HuH-7 (cell line): ENCODE measurements around the gene BSDC1.

Experiments
- DNase-seq: peaks from one replicate; pipeline ENCODE4 v3.0.0; 2011; ENCODE audit warnings: low spot score

BSDC1 gene

DNA sequence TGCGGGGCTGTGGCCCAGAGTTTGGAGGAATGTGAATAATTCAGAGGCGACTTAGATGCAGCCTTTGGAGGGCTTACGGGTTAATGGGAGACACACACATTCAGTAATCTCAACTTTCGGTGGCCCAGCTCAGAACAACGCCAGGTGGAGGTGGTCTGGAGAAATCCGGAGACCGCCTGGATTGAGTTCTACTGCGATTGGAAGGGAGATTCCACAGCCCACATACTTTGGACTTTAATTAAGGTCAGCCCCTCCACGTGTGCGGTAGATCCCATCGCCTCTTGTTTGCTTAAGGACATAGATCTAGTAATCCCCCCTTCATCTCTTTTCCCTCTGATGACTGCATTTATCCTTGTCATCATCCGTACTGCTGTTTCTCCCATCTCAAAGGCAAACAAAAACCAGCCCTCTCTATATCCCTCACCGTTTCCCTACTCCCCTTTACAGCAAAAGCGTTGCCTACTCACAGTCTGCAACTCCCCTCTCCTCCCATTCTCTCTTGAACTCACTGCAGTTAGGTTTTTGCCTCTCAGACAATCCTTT lies 720 bp upstream of the BSDC1 start:
- DNase-seq: peak; percentile 19

DNA sequence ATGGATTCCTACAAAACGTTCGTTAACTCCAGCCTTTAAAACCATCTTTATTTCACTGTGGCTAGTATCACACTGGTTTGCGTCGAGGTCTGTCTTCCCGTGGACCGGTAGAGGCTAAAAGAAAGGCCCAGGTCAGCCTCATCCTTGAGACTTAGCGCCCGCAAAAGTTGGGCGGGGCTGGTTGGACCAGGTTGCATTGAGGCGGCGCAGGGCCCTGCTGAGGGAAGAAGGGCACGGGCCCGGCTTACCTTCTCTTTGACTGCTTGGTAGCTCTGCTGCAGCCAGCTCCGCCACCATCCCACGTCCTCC lies 455 bp downstream of the BSDC1 start:
- DNase-seq: peak; percentile 28

DNA sequence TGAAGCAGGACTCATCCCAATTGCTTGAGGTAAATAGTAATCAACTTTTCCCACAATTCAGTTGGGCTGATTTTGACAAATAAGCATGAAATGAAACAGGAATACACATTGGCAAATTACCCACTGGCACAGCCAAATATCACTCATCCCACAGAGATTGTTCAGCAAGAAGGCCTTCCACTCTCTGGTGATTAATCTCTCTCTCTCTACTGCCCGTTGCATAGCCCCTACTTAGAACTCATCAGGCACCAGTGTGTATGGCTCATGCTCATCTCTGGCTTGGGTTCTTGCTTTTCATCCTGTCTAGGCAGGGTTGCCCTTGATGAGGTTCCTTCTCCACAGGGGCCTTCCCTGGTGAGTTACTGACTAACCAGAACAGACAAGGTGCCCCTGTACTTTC lies 1.1 kb downstream of the BSDC1 start:
- no peak for DNase-seq

DNA sequence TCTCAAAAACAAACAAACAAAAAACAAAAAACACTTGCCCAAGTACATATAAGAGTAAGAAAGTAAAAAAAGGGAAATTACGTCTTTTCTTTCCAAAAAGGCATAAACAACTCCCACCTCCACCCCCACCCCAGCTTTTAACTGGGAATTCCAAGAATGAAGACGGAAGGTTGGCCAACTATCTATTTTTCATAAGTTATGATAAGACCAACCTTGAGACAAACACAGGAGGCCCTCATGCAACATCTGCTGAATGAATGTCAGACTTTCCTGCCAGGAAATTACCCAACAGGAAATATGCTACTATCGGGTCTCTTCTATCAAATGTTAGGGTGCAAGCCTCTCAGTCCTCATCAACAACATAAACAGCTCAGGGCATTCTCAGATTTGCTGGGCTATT lies 1.9 kb downstream of the BSDC1 start:
- DNase-seq: no peak

DNA sequence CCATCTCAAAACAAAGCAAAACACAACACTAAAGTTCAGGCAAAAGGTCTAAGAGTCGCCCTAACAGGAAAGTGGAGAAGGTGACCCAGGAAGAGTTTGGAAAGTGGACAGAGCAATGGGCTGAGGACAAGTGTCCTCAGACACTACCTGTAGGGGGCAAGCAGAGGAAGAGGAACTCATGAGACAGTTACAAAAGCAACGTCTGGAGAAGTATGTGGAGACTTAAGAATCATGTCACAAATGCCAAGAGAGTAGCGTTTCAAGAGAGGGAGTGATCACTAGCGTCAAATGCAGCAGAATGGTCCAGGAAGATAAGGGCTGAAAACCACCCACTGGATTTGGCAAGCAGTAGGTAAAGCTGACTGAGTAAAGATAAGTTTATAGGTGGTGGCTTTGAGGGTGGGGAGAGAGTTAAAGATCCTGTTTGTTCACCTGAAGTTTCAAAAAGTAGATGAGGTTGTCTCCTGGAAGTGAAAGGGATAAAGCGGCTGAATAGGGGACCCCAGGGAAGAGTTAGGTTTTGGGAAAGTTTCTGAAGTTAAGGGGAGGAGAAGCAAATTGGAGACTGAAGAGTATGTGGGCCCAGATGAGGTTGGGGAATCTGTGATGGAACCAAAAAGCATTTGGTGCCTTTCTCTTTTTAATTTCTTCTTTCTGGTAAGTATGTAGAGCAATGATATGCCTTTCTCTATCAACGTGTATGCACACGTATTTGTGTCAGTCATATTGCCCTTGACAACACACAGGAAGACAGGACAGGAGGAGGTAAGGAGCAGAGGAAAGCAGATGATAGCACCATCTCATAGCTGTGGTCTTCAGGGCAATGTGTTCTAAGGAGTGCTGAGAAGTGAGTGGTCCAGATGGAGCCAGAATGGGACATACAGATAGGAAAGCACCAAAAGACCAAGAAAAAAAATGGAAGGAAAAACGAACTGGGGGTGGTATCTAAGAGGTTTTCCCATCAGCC lies 3.1 kb downstream of the BSDC1 start:
- no peak for DNase-seq

DNA sequence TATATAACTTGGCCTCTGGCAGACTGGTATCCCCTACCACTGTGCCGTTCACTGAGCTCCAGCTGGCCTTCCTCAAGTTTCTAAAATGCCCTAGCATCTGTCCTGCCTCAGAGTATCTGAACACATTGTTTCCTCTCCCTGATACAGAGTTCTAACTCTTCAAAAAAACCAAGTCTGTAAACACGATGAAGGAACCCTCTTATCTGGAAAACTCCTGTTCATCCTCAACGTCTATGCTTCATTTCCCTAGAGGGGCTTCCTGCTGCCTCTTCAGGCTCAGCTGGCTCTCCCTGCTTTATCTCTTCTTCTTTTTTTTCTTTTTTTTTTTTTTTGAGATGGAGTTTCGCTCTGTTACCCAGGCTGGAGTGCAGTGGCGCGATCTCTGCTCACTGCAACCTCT lies 5.6 kb downstream of the BSDC1 start:
- DNase-seq: no peak

DNA sequence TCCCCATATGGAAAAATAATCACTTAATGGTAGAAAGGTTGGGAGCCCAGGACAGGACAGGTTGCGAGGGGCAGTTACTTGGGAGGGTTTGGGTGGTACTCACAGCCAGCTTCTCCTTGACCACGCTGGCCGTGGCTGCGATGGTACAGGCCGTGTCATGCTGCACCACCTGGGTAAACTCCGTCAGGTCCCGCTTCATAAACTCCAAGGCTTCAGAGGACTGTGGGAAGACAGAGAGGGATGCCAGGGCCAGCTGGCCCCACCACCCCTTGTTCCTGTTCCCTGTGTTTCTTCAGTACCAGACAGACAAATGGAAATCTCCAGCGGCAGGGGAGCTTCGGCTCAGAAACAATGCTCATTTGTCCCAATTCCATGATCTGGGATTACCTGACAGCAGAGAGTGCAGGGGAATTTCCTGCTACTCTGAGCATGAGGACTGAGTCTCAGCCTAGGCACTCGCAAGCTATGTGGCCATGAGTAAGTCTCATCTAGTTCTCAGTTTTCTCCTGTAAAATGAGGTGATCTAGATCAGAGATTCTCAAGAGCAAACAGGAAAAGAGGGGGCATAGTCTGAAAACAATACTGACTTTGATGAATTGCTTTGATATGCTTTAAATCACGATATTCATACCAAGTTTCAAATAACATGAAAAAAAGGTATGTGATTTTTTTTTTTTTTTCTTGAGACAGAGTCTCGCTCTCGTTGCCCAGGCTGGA lies 7.4 kb downstream of the BSDC1 start:
- DNase-seq: no peak

DNA sequence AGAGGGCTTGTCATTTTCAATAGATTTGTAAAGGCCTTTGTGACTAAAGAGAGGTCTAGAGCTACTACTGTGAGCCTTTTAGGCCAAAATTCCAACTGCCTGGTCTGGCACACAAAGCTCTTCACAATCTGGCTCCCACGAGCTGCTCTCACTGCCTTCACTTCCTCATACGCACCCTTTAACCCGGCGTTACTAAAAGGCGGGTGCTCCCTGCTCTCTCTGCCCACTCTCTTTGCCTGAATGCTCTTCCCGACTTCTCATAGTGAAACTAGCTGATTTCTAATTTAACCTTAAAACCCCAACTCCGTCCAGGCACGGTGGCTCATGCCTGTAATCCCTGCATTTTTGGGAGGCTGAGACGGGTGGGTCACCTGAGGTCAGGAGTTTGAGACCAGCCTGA lies 14.2 kb downstream of the BSDC1 start:
- DNase-seq: no peak

DNA sequence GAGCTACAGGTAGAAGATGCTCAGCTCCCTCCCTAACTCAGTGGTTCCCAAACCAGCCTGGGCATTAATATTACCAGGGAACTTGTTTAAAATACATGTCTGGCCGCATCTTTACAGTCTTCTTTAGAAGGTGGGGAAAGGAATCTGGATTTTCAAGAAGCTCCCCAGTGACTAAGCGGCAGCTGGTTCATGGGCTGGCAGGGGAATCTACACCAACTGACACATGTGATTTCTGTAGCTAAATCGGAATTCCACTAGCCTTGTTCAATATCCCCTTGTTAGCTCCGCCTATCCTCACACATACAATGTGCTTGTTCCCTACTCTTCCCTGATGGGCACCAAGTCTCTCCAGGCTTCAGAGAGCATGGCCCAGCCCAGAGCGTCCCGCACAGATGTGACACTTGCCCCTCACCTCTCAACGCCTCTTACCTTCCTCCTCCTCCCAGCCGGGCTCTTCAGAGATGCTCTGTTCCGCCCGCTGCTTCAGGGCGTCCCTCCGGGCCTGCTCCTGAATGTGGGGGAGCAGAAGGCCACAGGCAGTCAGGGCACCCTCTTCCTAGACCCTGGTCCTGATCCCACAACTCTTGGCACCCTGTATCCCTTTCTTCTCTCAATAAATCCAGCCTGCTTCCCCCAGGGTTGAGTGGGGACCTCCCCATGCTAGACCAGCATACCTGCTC lies 16.6 kb downstream of the BSDC1 start:
- DNase-seq: no peak

DNA sequence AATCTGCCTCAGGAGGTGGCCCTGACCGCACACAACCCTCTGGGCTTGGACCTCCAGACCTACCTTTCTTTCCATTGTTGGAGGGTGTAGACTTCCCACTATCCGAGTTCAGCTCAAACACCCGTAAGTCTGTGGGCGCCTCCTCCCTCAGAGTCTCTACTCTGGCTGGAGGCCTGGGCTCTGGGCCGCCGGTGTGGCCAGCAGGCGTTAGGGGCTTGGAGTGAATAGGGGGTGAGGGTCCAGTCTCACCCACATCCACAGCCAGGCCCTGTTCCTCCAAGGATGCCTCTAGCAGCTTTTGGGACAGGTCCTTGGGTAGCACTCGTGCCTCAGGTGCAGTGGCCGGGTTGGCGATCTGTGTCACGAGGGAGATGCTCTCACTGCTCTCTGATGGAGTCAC lies 18.0 kb downstream of the BSDC1 start:
- no peak for DNase-seq

DNA sequence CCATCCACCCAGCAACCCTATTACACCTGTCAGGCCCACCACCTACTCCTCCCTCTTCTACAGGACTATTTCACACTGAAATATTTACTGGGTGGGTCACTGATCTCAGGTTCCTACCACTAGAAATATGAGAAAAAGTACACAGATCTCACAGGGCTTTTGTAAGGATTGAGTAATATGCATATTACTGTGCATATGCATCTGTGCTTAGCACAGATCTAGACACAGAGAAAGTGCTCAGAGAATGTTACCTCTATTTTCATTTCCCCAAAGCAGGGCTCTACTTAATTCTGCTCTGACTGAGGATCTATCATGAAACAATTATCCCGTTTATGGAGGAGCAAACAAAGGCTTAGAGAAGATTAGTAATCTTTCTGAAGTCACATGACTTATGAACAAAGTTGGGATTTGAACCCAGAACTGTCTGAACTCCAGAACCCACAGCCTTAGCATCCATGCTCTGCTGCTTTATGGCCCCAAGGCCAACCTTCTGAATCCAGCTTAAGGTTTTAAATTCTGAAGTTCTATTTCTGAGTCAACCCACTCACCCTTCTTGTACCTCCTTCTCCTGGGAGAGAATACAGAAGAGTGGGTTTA lies 20.1 kb downstream of the BSDC1 start:
- DNase-seq: no peak

DNA sequence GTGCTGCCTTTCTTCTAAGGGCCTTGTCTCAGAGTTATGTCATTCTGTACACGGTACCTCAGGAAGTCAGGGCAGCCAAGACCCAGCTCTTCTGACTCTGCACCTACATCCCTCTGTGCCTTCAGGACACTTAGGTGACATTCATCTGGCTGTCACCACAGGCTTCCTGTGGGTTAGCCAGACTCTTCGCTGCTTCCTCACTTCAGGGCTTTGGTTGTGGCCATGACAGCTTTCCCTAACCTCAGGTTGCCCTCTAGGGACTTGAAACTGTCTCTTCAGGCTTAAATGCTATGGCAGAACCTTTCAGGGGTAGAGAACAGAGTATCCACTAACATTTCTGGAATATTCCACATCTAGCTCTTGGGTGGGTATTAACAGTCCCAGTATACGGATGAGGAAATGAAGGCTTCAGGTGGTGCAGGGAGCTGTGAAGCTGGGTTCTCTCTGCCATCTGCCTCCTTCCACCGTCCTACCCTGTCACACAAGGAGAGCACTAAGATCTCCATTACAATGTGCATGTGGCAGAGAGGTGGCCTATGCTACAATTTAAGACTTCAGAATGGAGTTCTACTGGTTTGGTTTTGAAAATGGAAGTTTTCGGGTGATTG lies 22.0 kb downstream of the BSDC1 start:
- DNase-seq: no peak

DNA sequence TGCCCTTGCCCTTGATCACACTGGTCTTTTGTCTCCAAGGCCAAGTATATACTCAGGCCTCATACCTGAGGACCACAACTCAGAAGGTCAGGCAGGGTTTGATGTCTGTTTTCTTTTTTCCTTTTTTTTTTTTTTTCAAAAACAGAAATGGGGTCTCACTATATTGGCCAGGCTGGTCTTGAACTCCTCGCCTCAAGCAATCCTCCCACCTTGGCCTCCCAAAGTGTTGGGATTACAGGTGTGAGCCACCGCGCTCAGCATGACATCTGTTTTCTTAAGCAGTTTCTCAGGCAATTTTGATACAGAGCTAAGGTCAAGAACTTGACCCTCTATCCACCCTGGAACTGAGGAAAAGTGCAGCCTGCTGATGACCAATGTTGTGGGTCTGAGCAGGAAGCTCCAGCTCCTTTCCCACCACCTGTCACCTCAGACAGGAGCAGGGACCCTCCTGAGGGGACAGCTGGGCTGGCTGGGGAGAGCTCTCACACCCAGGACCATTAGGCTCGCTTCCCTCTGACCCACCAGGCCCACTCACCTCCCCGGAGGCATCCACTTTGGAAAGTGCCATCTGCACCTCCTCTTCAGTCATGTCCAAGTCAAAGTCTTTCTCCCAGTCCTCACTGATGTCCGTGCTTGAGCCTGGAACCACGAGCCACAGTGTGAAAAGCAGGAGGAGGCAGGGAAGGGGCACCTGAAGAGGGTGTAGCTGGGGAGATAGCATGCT lies 26.2 kb downstream of the BSDC1 start:
- DNase-seq: no peak

DNA sequence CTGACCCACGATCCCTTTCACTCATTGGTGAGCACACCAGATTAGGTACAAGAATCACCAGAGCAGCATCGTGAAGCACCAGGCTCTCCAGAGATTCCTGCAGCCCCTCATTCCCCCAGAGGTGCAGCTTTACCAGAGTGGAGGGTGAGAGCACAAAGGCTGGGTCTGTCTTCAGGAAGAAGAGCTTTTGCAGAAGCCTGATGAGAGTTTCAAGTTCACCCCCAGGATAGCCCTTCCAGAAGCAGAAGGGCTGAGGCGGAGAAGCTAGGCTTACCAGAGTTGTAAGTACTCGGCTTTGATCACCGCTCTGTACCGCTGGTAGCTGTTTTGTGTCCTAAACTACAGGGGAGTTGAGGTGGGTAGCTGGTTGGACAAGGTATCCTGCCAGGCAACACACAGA lies 28.8 kb downstream of the BSDC1 start:
- DNase-seq: no peak

DNA sequence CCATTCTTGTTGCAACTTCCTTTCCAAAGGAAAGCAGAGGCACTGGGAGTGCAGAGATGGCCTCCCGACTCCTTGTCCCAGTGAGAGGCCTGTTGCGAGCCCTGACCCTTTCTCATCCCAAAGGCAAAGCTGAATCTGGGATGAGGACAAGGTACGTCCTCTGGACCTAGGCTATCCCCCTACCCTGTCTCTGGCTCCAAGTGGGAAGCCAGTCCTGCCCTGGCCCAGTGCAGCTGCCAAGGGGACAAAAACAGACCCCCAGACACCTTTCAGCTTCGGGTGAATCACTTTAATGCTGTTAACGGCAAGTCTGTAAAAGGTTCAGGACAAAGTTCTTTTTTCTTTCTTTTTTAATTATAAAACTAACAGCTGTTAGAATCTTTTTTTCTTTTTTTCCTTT lies 29.4 kb downstream of the BSDC1 start:
- no peak for DNase-seq

DNA sequence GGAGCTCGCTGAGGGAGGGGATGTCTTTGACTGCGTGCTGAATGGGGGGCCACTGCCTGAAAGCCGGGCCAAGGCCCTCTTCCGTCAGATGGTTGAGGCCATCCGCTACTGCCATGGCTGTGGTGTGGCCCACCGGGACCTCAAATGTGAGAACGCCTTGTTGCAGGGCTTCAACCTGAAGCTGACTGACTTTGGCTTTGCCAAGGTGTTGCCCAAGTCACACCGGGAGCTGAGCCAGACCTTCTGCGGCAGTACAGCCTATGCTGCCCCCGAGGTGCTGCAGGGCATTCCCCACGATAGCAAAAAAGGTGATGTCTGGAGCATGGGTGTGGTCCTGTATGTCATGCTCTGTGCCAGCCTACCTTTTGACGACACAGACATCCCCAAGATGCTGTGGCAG lies 30.5 kb downstream of the BSDC1 start:
- DNase-seq: no peak

DNA sequence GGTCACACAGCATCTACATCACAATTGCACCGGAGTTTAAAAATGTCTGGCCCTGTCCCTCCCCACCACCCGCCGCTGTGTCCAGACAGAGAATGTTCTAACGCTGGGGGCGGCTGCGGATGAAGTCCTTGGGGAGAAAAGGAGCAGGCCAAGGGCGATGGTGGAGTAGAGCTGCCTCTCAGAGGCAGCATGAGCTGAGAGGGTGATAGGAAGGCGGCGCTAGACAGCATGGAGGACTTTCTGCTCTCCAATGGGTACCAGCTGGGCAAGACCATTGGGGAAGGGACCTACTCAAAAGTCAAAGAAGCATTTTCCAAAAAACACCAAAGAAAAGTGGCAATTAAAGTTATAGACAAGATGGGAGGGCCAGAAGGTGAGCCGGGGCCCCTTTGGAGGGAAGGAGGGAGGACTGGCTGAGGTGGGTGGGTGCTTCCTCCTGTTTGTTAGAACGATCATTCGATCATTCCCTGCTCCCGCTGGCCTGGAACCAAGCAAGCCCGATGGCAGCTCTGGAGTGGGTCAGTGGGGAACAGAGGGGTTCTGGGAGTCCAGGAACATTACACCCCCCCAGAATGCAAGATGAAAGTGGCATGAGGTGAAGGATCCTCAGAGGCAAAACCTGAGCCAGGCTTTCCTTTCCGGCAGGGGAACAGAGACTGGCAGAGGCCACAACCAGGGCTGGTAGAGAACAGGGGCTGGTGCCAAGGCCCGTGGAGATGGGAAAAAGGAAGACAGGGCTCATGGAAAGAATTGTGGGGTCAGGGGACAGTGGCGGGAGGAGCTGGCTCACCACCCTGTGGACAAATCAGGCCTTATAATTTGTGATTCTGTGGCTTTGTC lies 31.5 kb downstream of the BSDC1 start, which contains the start of the genes FAM229A and TSSK3:
Gene FAM229A, minus strand, starts transcription at position 12 of the 840 bp plus-strand sequence. CDS start 394 bp downstream, outside the sequence.
Gene TSSK3, plus strand, starts transcription at position 66 of the 840 bp plus-strand sequence. Its CDS starts 163 bp downstream, at position 229.
- DNase-seq: no peak

DNA sequence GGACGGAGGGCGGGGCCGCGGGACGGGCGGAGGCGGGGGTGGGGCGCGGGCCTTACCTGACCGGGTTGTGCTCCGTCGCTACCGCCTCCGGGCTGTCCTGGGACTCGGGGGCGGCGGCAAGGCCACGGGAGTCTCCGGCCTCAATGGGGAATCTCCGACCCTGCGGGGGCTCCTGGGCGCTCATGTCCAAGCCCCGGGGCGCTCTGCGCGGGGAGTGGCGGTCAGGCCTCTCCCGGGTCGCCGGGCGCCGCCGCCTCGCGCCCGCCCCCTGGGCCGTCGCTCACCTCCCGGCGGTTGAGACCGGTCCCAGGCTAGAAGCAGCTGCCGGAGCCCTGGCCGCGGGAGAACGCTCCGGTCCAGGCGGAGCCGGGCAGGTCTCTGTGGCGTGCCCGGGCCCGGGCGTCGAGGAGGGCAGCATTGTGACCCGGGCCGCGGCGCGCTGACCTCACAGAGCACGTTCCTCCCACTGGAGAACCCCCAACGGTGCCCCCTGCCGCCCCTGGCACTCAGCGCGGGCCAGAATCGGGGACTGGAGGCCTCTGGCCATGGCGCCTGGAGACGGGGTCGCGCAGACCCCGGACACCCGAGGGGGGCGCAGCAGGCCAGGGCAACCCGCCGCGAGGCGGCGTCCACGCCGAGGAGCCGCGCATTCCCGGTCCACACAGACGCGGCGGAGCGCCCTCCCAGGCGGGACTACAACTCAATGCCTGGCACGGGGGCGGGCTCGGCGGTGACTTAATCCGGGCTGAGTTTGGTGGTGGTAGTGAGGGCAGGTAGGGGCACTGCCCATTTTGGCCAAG lies 32.4 kb downstream of the BSDC1 start:
- peak; percentile 41 for DNase-seq

DNA sequence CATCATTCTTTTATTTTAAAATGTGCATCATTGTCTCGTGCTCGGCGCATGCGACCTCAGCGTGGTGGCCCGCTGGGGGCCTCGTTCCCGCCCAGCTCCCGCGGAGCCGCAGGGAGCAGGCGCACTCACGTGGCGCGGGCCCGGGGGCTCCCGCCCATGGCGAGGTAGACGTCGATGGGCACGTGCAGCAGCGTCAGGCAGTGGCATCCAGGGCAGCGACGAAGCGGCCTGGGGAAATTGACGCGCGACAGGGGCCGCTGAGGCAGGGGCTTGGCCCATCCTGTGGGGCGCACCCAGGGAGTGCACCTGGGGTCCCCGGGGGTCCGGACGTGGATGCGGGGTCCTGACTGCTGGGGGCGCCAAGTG lies 33.0 kb downstream of the BSDC1 start:
- no peak for DNase-seq
